HepG2 (cell line): ENCODE results near the gene KCNK7. TPM values are rescaled to one million over a fixed set of nuclear protein-coding genes. Genes with fewer than 3 reads are reported as not detected.

Source experiments
- ATRX ChIP-seq: sonication (generic); formaldehyde crosslinking; IDR thresholded peaks from 2 replicates; pipeline ENCODE4 v1.4.0; 2020; ENCODE audit warnings: missing genetic modification reagents, borderline replicate concordance
- DMAP1 ChIP-seq: IDR thresholded peaks from 2 replicates; pipeline ENCODE4 v1.6.1; 2016
- HNRNPL ChIP-seq: fragments of 200-400 bp; formaldehyde crosslinking; IDR thresholded peaks from 2 replicates; pipeline ENCODE4 v1.6.1; 2017; ENCODE audit warnings: mild to moderate bottlenecking, low read depth, low read length
- JUN ChIP-seq: sonication (generic); formaldehyde crosslinking; IDR thresholded peaks from 2 replicates; pipeline ENCODE4 v1.4.0; 2020; ENCODE audit warnings: mild to moderate bottlenecking, missing genetic modification reagents
- KDM3A ChIP-seq: IDR thresholded peaks from 2 replicates; pipeline ENCODE4 v1.6.1; 2018; ENCODE audit warnings: low read depth, missing compliant biosample characterization
- KLF15 ChIP-seq: sonication (generic); formaldehyde crosslinking; IDR thresholded peaks from 2 replicates; pipeline ENCODE4 v1.8.1; 2023; ENCODE audit warnings: borderline replicate concordance, mild to moderate bottlenecking, inconsistent platforms, missing genetic modification reagents, mixed read lengths
- MAFK ChIP-seq, 2 experiments: IDR thresholded peaks in 1 of 2; conservative IDR thresholded peaks in 1 of 2; 2 replicates each; pipeline ENCODE4 v1.6.1; 2011; ENCODE audit warnings: improper control_type of control experiment in 2 of 2, low read length in 2 of 2
- NFYB ChIP-seq: sonication (generic); formaldehyde crosslinking; IDR thresholded peaks from 2 replicates; pipeline ENCODE4 v1.4.0; 2020; ENCODE audit warnings: missing genetic modification reagents
- NR2F2 ChIP-seq: IDR thresholded peaks from 2 replicates; pipeline ENCODE4 v1.6.1; 2012; ENCODE audit warnings: low read depth, inconsistent platforms, borderline replicate concordance
- PHF5A ChIP-seq: IDR thresholded peaks from one replicate; pipeline ENCODE4 v1.6.1; 2018; ENCODE audit warnings: low read depth, missing genetic modification reagents; ENCODE audit not compliant: unreplicated experiment
- RXRB ChIP-seq: IDR thresholded peaks from 2 replicates; pipeline ENCODE4 v1.6.1; 2016; ENCODE audit warnings: borderline replicate concordance, missing genetic modification reagents, missing compliant biosample characterization
- SP2 ChIP-seq: sonication (generic); formaldehyde crosslinking; IDR thresholded peaks from 2 replicates; pipeline ENCODE4 v1.5.1; 2020; ENCODE audit warnings: mild to moderate bottlenecking, missing genetic modification reagents
- SYNCRIP ChIP-seq: fragments of 200-400 bp; formaldehyde crosslinking; IDR thresholded peaks from 2 replicates; pipeline ENCODE4 v1.6.1; 2018; ENCODE audit warnings: mild to moderate bottlenecking, low read depth, low read length; ENCODE audit not compliant: insufficient read depth
- TOE1 ChIP-seq: sonication (generic); formaldehyde crosslinking; IDR thresholded peaks from 2 replicates; pipeline ENCODE4 v1.4.0; 2020; ENCODE audit warnings: mild to moderate bottlenecking, missing genetic modification reagents
- ZNF207 ChIP-seq: fragments of 450-650 bp; IDR thresholded peaks from 2 replicates; pipeline ENCODE4 v1.6.1; 2016; ENCODE audit warnings: antibody characterized with exemption, borderline replicate concordance
- ZNF33B ChIP-seq: sonication (generic); formaldehyde crosslinking; IDR thresholded peaks from 2 replicates; pipeline ENCODE4 v1.5.1; 2020; ENCODE audit warnings: mild to moderate bottlenecking, missing genetic modification reagents
- ZNF350 ChIP-seq: sonication (generic); formaldehyde crosslinking; IDR thresholded peaks from 2 replicates; pipeline ENCODE4 v1.4.0; 2020; ENCODE audit warnings: mild to moderate bottlenecking, low read depth, missing genetic modification reagents, borderline replicate concordance
- ZNF678 ChIP-seq: sonication (generic); formaldehyde crosslinking; IDR thresholded peaks from 2 replicates; pipeline ENCODE4 v1.4.0; 2020; ENCODE audit warnings: mild to moderate bottlenecking, missing genetic modification reagents
- ZNF883 ChIP-seq: sonication (generic); formaldehyde crosslinking; IDR thresholded peaks from 2 replicates; pipeline ENCODE4 v1.5.1; 2020; ENCODE audit warnings: mild to moderate bottlenecking, missing genetic modification reagents; ENCODE audit errors: not compliant biosample characterization
- ZSCAN29 ChIP-seq: sonication (generic); formaldehyde crosslinking; conservative IDR thresholded peaks from 2 replicates; pipeline ENCODE4 v1.4.0; 2020; ENCODE audit warnings: mild to moderate bottlenecking, missing genetic modification reagents
- polyA plus RNA-seq, 8 experiments: library from polyadenylated mRNA; depleted of rRNA in 3 of 8; stranded (reverse) in 7 of 8; unstranded in 1 of 8; fragments of >200 nt; fragmentation: Illumina TruSeq in 4 of 8; extraction: Trizol in 4 of 8; gene quantifications; 2 replicates each; pipeline versions ENCODE4 v1.2.1 to v1.2.3, GENCODE V29; 2011 to 2016; ENCODE audit warnings: low read depth in 4 of 8, missing spikeins in 1 of 8, mixed read lengths in 1 of 8; ENCODE audit not compliant: insufficient read depth in 1 of 8
- total RNA-seq, 5 experiments: library from RNA; depleted of rRNA; stranded (reverse); fragments of >200 nt; fragmentation: Illumina TruSeq; extraction: Trizol; gene quantifications; 2 replicates each; pipeline ENCODE4 v1.2.3, GENCODE V29; 2016; ENCODE audit warnings: low read depth in 1 of 5
- TF ChIP-seq, protein P1 (sequence below), 2 experiments: sonication (generic) in 1 of 2; formaldehyde crosslinking in 1 of 2; IDR thresholded peaks; 2 replicates each; pipeline versions ENCODE4 v1.5.1 to v1.6.1; 2011 to 2020; ENCODE audit warnings: borderline replicate concordance in 1 of 2, low read depth in 1 of 2, low read length in 1 of 2, mild to moderate bottlenecking in 1 of 2, missing genetic modification reagents in 1 of 2, moderate library complexity in 1 of 2
- TF ChIP-seq, protein P2 (sequence below): IDR thresholded peaks from 2 replicates; pipeline ENCODE4 v1.4.0; 2020; ENCODE audit warnings: mild to moderate bottlenecking, missing genetic modification reagents

The KCNK7 gene
- total and polyA plus RNA-seq, 2 of the 13 experiments (the other 11 are each of a cell fraction or from before 2014, with no cell fraction given), result 0.11 TPM; not detected in 1

DNA sequence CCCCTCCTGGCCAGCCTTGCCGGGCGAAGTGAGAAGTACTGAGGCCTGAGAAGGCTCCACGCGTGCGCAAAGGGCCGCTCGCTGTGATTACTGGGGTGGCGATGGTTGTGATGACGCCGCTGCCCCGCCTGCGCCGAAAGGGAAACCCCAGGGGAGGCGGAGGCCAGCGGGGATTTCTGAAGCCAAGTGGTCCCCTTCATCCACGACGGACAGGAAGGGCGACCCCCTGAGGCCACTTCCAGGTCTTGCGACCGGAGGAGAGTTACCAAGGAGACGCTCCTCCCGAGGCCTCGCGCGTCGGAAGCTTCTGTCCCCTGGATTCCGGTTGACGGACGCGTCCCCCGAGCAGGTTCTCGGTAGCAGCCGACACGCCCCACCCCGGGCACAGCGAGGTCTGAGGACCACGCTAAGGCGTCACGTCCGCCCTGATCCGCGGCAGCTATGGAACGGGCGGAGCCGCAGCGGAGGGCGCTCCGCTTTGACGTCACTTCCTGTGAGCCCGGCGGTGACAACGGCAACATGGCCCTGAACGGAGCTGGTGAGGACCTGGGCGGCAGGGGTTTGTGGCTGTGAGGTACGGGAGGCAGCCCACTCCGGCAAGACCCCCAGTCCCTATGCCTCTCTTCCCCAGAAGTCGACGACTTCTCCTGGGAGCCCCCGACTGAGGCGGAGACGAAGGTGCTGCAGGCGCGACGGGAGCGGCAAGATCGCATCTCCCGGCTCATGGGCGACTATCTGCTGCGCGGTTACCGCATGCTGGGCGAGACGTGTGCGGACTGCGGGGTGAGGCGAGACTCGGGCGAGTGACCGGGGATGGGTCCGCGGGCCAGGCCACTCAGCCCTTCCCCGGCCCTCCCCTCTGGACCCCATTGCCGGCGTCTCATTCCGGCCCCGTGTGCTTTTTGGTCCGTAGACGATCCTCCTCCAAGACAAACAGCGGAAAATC, 25.4 kb downstream of the KCNK7 start, which contains the start of gene ZNRD2 (continued):
- TF ChIP-seq HNRNPL (no peak), ZNF678 (no peak), SYNCRIP (no peak), JUN (no peak; the same call in 1 of the 2 replicates), RXRB (peak; percentile 74), PHF5A (CRISPR knock-in tag) (peak; percentile 90), ZSCAN29 (CRISPR knock-in tag) (peak; percentile 84), ZNF207 (no peak), NR2F2 (no peak), KDM3A (CRISPR knock-in tag) (peak; percentile 73; the same call in 1 of the 2 replicates), ZNF883 (CRISPR knock-in tag) (no peak), MAFK (conservative IDR thresholded peaks at IDR 0.05 in 1 of 2, IDR thresholded peaks at IDR 0.05 in 1 of 2; ENCODE audit: low read length in 2 of 2) (no peak; a peak in 1 of 4 replicates), ZNF350 (peak; percentile 98; the same call in 1 of the 2 replicates), NFYB (peak; percentile 65), ATRX (CRISPR knock-in tag) (no peak), DMAP1 (CRISPR knock-in tag) (peak; percentile 87), TOE1 (0 out of 2 replicates have a peak, but pooled peaks have one; percentile 27), KLF15 (no peak), SP2 (CRISPR knock-in tag) (peak; percentile 84), ZNF33B (peak; percentile 42; the same call in 1 of the 2 replicates)
- TF ChIP-seq, protein P1, sequence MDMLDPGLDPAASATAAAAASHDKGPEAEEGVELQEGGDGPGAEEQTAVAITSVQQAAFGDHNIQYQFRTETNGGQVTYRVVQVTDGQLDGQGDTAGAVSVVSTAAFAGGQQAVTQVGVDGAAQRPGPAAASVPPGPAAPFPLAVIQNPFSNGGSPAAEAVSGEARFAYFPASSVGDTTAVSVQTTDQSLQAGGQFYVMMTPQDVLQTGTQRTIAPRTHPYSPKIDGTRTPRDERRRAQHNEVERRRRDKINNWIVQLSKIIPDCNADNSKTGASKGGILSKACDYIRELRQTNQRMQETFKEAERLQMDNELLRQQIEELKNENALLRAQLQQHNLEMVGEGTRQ (IDR thresholded peaks at IDR 0.05; ENCODE audit: low read depth, low read length), result no peak
- TF ChIP-seq, protein P1 (CRISPR knock-in tag; IDR thresholded peaks at IDR 0.05; ENCODE audit: borderline replicate concordance), result peak; percentile 56; the same call in 1 of the 2 replicates
- TF ChIP-seq, protein P2, sequence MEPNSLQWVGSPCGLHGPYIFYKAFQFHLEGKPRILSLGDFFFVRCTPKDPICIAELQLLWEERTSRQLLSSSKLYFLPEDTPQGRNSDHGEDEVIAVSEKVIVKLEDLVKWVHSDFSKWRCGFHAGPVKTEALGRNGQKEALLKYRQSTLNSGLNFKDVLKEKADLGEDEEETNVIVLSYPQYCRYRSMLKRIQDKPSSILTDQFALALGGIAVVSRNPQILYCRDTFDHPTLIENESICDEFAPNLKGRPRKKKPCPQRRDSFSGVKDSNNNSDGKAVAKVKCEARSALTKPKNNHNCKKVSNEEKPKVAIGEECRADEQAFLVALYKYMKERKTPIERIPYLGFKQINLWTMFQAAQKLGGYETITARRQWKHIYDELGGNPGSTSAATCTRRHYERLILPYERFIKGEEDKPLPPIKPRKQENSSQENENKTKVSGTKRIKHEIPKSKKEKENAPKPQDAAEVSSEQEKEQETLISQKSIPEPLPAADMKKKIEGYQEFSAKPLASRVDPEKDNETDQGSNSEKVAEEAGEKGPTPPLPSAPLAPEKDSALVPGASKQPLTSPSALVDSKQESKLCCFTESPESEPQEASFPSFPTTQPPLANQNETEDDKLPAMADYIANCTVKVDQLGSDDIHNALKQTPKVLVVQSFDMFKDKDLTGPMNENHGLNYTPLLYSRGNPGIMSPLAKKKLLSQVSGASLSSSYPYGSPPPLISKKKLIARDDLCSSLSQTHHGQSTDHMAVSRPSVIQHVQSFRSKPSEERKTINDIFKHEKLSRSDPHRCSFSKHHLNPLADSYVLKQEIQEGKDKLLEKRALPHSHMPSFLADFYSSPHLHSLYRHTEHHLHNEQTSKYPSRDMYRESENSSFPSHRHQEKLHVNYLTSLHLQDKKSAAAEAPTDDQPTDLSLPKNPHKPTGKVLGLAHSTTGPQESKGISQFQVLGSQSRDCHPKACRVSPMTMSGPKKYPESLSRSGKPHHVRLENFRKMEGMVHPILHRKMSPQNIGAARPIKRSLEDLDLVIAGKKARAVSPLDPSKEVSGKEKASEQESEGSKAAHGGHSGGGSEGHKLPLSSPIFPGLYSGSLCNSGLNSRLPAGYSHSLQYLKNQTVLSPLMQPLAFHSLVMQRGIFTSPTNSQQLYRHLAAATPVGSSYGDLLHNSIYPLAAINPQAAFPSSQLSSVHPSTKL, result peak; percentile 54
